SJSA1 (cell line): Measurements from ENCODE around the gene SPTBN5. TPM values are rescaled to one million over a fixed set of nuclear protein-coding genes. Genes with fewer than 3 reads are reported as not detected.

Experiments used
- DNase-seq, 2 experiments: peaks; one replicate each; pipeline ENCODE4 v3.0.0-alpha.2; 2015 to 2020; ENCODE audit warnings: low spot score in 2 of 2, low read depth in 1 of 2
- H3K27ac ChIP-seq: fragments of 250-450 bp; sonication (Bioruptor Pico); 2 replicates; pipeline ENCODE4 v1.5.1; 2020; ENCODE audit warnings: mild to moderate bottlenecking, moderate library complexity
- H3K27me3 ChIP-seq: fragments of 250-450 bp; sonication (Bioruptor Pico); replicated peaks from 2 replicates; pipeline ENCODE4 v1.5.1; 2020; ENCODE audit warnings: mild to moderate bottlenecking, moderate library complexity
- H3K36me3 ChIP-seq: fragments of 250-450 bp; sonication (Bioruptor Pico); 2 replicates; pipeline ENCODE4 v1.5.1; 2020; ENCODE audit warnings: mild to moderate bottlenecking
- H3K4me1 ChIP-seq: fragments of 250-450 bp; sonication (Bioruptor Pico); replicated peaks from 2 replicates; pipeline ENCODE4 v1.6.1; 2021; ENCODE audit warnings: mild to moderate bottlenecking
- H3K4me3 ChIP-seq: fragments of 250-450 bp; sonication (Bioruptor Pico); 2 replicates; pipeline ENCODE4 v1.5.1; 2020; ENCODE audit warnings: mild to moderate bottlenecking
- H3K9me3 ChIP-seq: fragments of 250-450 bp; sonication (Bioruptor Pico); replicated peaks from 2 replicates; pipeline ENCODE4 v1.5.1; 2020; ENCODE audit warnings: mild to moderate bottlenecking
- total RNA-seq: library from RNA; depleted of rRNA; stranded (reverse); fragments of >200 nt; shearing (Covaris generic); gene quantifications from 2 replicates; pipeline ENCODE4 v1.2.3, GENCODE V29; 2014

Gene SPTBN5
- total RNA-seq, 1 experiment from 2014 or later: 0.34 TPM

DNA sequence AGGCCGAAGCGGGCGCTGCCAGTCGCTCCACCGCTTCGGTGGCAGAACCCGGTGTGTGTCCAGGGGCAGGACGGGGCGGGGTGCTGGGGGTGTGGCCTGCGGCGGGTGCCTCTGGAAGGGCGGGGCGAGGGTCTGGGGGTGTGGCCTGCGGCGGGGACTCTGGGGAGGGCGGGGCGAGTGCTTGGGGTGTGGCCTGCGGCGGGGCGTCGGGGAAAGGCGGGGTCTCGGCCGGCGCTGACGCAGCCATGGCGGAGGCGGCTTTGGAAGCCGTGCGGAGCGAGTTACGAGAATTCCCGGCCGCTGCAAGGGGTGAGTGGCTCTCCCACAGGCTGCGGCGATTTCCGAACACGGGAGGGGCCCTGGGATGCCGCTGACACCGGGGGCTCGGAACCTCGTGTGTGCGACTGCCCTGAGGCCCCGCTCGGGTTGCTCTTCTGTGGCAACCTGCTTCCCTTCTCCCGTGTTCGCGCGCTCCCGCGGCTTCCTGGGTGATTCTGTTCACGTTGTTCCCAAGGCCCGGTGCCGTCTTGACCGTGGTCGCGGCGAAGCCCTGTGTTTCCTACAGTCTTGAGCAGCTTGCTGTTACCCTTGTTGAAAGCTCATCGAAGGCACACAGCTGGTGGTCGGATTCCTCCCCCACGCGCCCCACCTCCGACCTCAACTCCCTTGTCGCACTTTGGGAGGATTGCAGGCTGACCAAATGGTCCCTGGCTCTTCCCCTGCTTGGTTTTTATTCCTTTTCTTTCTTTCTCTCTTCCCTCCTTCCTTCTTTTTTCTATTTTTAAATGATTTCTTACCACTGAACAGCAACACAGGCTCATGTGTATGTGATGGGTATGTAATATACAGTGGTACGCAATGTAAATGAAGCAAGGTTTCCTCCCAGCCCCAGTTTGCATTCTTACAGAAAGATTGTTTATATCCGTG lies 65.7 kb downstream of the SPTBN5 start, which contains the start of gene JMJD7:
Gene JMJD7, plus strand, starts transcription at position 213 of the 927 bp plus-strand sequence. Its CDS starts 33 bp downstream, at position 246.
- Histone ChIP-seq H3K4me1 (peaks cover 14% of the 10 kb centered on the region), H3K4me3 (peak within 1 kb of the TSS; percentile 87), H3K36me3 (peaks cover 31% of the 10 kb centered on the region), H3K27ac (peak within 1 kb of the TSS; percentile 46; the same call in 1 of the 2 replicates), H3K9me3 (no peaks in the 10 kb centered on the region), H3K27me3 (no peaks in the 10 kb centered on the region)
- DNase-seq: peak; percentile 86 to 96

- H3K9me3 ChIP-seq: no peaks in the 10 kb centered on the region
- peak overlapping the region; percentile 87 for H3K4me3 ChIP-seq
- no peak overlapping the region for H3K27ac ChIP-seq
- H3K4me1 ChIP-seq: peaks cover 14% of the 10 kb centered on the region
- DNase-seq: peak in 1 of 2 experiments; percentile 46
- H3K36me3 ChIP-seq: peaks cover 38% of the 10 kb centered on the region
- H3K27me3 ChIP-seq: no peaks in the 10 kb centered on the region
Measured at GRCh38 chr15:41827290-41827879, 66.5 kb downstream of the SPTBN5 start.

DNA sequence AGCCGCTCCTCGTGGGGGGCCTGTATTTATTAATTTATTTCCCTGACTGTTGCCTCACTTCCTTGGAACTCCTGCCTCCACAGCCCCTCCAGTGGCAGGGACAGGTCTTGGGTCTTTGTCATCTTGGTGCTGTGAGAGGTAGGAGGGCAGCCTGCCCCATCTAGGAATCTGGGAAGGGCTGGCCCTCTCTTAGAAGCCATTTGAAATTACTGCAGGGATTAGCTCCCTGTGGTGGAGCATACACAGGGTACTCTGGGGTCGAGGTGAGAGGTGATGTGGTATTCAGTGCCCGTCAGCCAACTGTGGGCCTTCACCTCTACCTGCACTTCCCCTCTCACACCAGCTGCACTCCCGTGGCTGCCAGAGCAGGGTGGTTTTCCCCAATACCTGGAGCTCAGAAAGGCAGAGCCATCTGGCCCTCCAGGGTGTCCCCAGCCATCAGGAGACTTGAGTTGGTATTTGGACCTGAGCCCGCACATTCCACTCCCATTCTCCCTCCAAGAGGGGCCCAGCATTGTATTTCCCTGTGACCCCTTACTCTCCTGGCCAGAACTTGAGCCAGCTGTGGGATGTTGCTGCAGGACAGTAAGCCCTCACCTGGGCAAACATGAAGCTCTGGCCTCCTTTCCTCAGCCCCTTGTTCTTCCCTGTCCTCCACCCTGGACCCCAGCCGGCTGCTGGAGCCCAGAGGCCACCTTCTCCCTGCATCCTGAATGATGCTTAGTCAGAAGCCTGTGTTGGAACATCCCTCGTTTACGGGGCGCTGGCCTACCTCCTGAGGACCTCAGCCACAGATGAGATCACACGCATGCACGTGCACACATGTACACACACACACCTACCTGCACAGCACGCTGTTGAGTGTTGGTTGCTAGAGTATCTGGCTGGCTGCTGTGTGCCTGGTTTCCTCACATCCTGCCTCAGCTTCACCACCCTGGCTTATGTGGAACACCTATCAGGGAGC lies 68.0 kb downstream of the SPTBN5 start:
- Histone ChIP-seq H3K4me1 (peaks cover 14% of the 10 kb centered on the region), H3K36me3 (peaks cover 35% of the 10 kb centered on the region), H3K27me3 (no peaks in the 10 kb centered on the region), H3K27ac (no peak overlapping the region), H3K4me3 (no peak overlapping the region), H3K9me3 (no peaks in the 10 kb centered on the region)
- no peak for DNase-seq

- H3K27ac ChIP-seq: no peak overlapping the region
- H3K4me3 ChIP-seq: no peak overlapping the region
- DNase-seq: no peak
- no peaks in the 10 kb centered on the region for H3K9me3 ChIP-seq
- H3K36me3 ChIP-seq: peaks cover 29% of the 10 kb centered on the region
- H3K27me3 ChIP-seq: no peaks in the 10 kb centered on the region
- H3K4me1 ChIP-seq: peaks cover 14% of the 10 kb centered on the region
Measured at GRCh38 chr15:41825145-41825544, 68.7 kb downstream of the SPTBN5 start.

DNA sequence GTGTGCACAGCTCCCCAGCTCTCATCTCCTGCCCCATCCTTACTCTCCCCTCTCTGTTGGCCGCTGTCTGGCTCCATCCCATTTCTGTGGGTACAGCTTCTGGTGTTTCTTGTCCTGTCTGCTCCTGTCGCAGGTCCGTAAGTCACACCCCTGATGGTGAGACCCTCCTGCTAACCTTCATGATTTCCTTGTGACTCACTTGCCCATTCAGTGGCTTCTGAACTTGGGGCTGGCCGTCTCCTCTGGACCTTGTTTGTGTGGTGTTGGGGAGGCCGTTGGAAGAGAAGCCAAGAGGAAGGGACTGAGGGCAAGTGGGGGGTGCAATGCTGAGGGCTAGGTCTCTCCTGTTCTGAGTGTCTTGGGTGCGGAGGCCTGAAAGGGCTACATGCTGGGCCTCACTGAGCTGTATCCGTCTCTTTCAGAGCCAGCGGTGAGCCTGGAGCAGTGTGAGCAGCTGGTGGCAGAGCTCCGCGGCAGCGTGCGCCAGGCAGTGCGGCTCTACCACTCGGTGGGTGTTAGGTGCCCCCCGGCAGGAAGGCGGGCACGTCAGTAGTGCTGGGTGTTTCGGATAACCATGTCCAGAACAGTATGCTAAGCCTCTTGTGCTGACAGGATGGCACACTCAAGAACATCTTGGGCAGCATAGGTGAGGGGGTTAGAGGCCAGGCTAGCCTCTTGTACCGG lies 69.6 kb downstream of the SPTBN5 start:
- no peaks in the 10 kb centered on the region for H3K9me3 ChIP-seq
- DNase-seq: no peak
- peaks cover 28% of the 10 kb centered on the region for H3K36me3 ChIP-seq
- no peak overlapping the region for H3K27ac ChIP-seq
- H3K4me3 ChIP-seq: no peak overlapping the region
- H3K4me1 ChIP-seq: peaks cover 14% of the 10 kb centered on the region
- no peaks in the 10 kb centered on the region for H3K27me3 ChIP-seq

DNA sequence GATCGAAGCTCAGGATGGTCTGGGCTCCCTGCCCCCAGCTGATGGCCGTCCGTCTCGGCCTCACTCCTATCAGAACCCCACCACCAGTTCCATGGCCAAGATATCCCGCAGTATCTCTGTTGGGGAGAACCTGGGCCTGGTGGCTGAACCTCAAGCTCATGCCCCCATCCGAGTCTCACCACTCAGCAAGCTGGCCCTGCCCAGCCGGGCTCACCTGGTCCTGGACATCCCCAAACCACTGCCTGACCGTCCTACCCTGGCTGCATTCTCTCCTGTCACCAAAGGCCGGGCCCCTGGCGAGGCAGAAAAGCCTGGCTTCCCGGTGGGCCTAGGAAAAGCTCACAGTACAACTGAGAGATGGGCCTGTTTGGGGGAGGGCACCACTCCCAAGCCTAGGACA lies 70.4 kb downstream of the SPTBN5 start:
- peaks cover 10% of the 10 kb centered on the region for H3K4me1 ChIP-seq
- no peak overlapping the region for H3K4me3 ChIP-seq
- no peak overlapping the region for H3K27ac ChIP-seq
- H3K9me3 ChIP-seq: no peaks in the 10 kb centered on the region
- no peak for DNase-seq
- H3K27me3 ChIP-seq: no peaks in the 10 kb centered on the region
- peaks cover 35% of the 10 kb centered on the region for H3K36me3 ChIP-seq

DNA sequence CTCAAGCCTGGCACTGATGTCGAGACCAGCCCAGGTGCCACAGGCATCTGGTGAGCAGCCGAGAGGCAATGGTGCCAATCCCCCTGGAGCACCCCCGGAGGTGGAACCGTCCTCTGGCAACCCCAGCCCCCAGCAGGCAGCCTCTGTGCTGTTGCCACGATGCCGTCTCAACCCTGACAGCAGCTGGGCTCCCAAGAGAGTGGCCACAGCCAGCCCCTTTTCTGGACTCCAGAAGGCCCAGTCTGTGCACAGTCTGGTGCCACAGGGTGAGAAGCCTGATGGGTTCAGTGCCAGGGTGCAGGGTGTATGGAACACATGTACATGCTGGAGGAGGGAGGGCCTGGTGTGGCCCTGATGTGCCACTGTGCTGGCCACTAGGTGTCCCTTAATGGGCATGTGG lies 70.9 kb downstream of the SPTBN5 start:
- H3K4me1 ChIP-seq: peaks cover 5% of the 10 kb centered on the region; the same call in 1 of the 2 replicates
- DNase-seq: no peak
- H3K36me3 ChIP-seq: peaks cover 37% of the 10 kb centered on the region
- H3K27me3 ChIP-seq: no peaks in the 10 kb centered on the region
- H3K27ac ChIP-seq: no peak overlapping the region
- no peak overlapping the region for H3K4me3 ChIP-seq
- no peaks in the 10 kb centered on the region for H3K9me3 ChIP-seq

- DNase-seq: no peak
- no peaks in the 10 kb centered on the region for H3K9me3 ChIP-seq
- peaks cover 3% of the 10 kb centered on the region; the same call in 1 of the 2 replicates for H3K4me1 ChIP-seq
- no peak overlapping the region for H3K27ac ChIP-seq
- H3K27me3 ChIP-seq: no peaks in the 10 kb centered on the region
- no peak overlapping the region for H3K4me3 ChIP-seq
- H3K36me3 ChIP-seq: peaks cover 42% of the 10 kb centered on the region
Measured at GRCh38 chr15:41822471-41822870, 71.4 kb downstream of the SPTBN5 start.

- H3K9me3 ChIP-seq: no peaks in the 10 kb centered on the region
- peaks cover 47% of the 10 kb centered on the region for H3K36me3 ChIP-seq
- H3K4me1 ChIP-seq: no peaks in the 10 kb centered on the region
- H3K27me3 ChIP-seq: no peaks in the 10 kb centered on the region
- no peak overlapping the region for H3K4me3 ChIP-seq
- no peak for DNase-seq
- no peak overlapping the region for H3K27ac ChIP-seq
Measured at GRCh38 chr15:41821831-41822230, 72.0 kb downstream of the SPTBN5 start.

GRCh38 chr15:41820791-41821423 lies 72.9 kb downstream of the SPTBN5 start:
- DNase-seq: no peak
- Histone ChIP-seq H3K36me3 (peaks cover 54% of the 10 kb centered on the region), H3K4me3 (no peak overlapping the region), H3K27ac (no peak overlapping the region), H3K27me3 (no peaks in the 10 kb centered on the region), H3K4me1 (no peaks in the 10 kb centered on the region), H3K9me3 (no peaks in the 10 kb centered on the region)

GRCh38 chr15:41819455-41820050 lies 74.3 kb downstream of the SPTBN5 start:
- no peak for DNase-seq
- Histone ChIP-seq H3K4me3 (no peak overlapping the region), H3K9me3 (no peaks in the 10 kb centered on the region), H3K4me1 (no peaks in the 10 kb centered on the region), H3K27ac (no peak overlapping the region), H3K36me3 (peaks cover 60% of the 10 kb centered on the region), H3K27me3 (no peaks in the 10 kb centered on the region)

DNA sequence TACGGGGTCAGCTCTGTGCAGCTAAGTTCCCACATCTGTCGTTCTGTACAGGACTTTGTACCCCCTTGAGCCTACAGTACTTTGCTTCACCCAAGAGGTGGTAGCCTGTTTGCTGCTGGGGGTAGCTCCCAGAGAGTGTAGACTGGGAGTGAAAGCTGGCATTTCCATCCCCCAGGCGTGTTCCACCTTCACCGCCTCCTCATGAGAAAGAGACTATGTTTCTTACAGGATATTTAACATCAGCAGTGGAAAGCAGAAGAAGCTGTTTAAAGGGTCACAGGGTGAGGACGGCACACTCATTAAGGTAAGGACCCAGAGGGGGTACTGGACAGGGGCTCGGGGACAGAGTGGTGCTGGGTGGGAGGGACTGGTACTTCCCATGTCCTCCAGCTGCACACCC lies 76.1 kb downstream of the SPTBN5 start:
- Histone ChIP-seq H3K4me1 (no peaks in the 10 kb centered on the region), H3K9me3 (no peaks in the 10 kb centered on the region), H3K4me3 (no peak overlapping the region), H3K27ac (no peak overlapping the region), H3K36me3 (peaks cover 59% of the 10 kb centered on the region), H3K27me3 (no peaks in the 10 kb centered on the region)
- DNase-seq: no peak
